GM12891 (cell line): ENCODE data around the gene COPS8.

Experiments used
- POLR2A ChIP-seq: IDR thresholded peaks from 2 replicates; pipeline ENCODE4 v1.6.1; 2011; ENCODE audit warnings: low read depth, low read length, control low read depth
- POLR2AphosphoS5 ChIP-seq: IDR thresholded peaks from 2 replicates; pipeline ENCODE4 v1.6.1; 2011; ENCODE audit warnings: low read depth, low read length, control low read depth

DNA sequence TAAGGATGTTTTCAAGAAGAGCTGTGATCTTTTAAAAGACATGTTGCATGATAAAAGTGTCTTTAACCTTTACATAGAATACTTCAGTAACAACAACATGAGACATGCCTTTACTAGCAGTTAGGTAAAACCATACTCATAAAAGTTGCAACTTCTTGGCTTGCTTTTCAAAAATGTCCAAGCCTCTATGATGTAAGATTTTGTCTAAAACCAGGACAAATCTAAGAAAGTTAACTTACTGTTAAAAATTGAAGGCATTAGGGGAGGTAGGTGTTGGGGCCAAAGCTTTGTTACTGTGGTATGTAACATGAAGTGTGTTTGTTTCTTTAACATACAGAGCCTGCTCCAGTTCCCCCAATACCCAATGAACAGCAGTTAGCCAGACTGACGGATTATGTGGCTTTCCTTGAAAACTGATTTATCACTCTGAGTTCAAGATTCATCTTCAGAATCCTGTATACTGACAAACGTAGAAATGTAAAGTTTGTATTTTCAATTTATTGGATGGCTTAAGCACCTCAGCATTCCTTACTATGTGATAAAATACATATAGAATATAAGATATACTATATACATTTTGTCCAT lies 11.7 kb downstream of the COPS8 start:
- no peak for TF ChIP-seq POLR2AphosphoS5
- no peak for TF ChIP-seq POLR2A
